H1 (cell line): ENCODE measurements around the gene CFAP97D2. TPM values are rescaled to one million over a fixed set of nuclear protein-coding genes. Genes with fewer than 3 reads are reported as not detected.

Experiments
- EGR1 ChIP-seq: IDR thresholded peaks from 2 replicates; pipeline ENCODE4 v1.6.1; 2011; ENCODE audit warnings: low read depth, low read length, borderline replicate concordance
- KDM1A ChIP-seq: fragments of 200-600, 300-600 bp; sonication (generic); IDR thresholded peaks from 2 replicates; pipeline ENCODE4 v1.7.1; 2016; ENCODE audit warnings: mild to moderate bottlenecking, low read length, borderline replicate concordance
- NRF1 ChIP-seq: IDR thresholded peaks from 2 replicates; pipeline ENCODE4 v1.6.1; 2011; ENCODE audit warnings: mild to moderate bottlenecking, low read depth, low read length, improper control_type of control experiment
- POLR2AphosphoS5 ChIP-seq: IDR thresholded peaks from 2 replicates; pipeline ENCODE4 v1.6.1; 2011; ENCODE audit warnings: low read depth, low read length
- SP4 ChIP-seq: IDR thresholded peaks from 2 replicates; pipeline ENCODE4 v1.6.1; 2012; ENCODE audit warnings: low read length, inconsistent platforms
- polyA plus RNA-seq, 7 experiments: library from polyadenylated mRNA; depleted of rRNA in 3 of 7; stranded (reverse) in 5 of 7; unstranded in 2 of 7; fragments of >200 nt in 5 of 7; fragments of 200-250 nt in 2 of 7; gene quantifications; 1 replicate in 5 of 7; 2 replicates in 1 of 7; 4 replicates in 1 of 7; pipeline versions ENCODE4 v1.2.1 to v1.2.3, GENCODE V29; 2011 to 2013; ENCODE audit warnings: missing spikeins in 2 of 7, mixed read lengths in 2 of 7
- total RNA-seq: library from RNA; stranded (reverse); fragmentation: NEBNext Ultra II Directional; extraction: Animal tissue kit (Norgen Biotek cat#: 25700); gene quantifications from 2 replicates; pipeline ENCODE4 v1.2.1, GENCODE V29; 2021
- TF ChIP-seq, protein P1 (sequence below): IDR thresholded peaks from 2 replicates; pipeline ENCODE4 v1.6.1; 2012; ENCODE audit warnings: inconsistent platforms
- TF ChIP-seq, protein P2 (sequence below): IDR thresholded peaks from 2 replicates; pipeline ENCODE4 v1.6.1; 2011; ENCODE audit warnings: low read length, improper control_type of control experiment
- TF ChIP-seq, protein P3 (sequence below), 3 experiments: IDR thresholded peaks; 1 replicate in 2 of 3; 2 replicates in 1 of 3; pipeline versions ENCODE4 v1.5.1 to v1.6.1; 2011; ENCODE audit warnings: low read length in 3 of 3, mild to moderate bottlenecking in 3 of 3, inconsistent platforms in 2 of 3, low read depth in 1 of 3, moderate library complexity in 1 of 3; ENCODE audit not compliant: insufficient read depth in 1 of 3; ENCODE audit errors: control extremely low read depth in 1 of 3

The CFAP97D2 gene
- total and polyA plus RNA-seq, 2 of the 8 experiments (the other 6 are each of a cell fraction or from before 2014, with no cell fraction given), result not detected

DNA sequence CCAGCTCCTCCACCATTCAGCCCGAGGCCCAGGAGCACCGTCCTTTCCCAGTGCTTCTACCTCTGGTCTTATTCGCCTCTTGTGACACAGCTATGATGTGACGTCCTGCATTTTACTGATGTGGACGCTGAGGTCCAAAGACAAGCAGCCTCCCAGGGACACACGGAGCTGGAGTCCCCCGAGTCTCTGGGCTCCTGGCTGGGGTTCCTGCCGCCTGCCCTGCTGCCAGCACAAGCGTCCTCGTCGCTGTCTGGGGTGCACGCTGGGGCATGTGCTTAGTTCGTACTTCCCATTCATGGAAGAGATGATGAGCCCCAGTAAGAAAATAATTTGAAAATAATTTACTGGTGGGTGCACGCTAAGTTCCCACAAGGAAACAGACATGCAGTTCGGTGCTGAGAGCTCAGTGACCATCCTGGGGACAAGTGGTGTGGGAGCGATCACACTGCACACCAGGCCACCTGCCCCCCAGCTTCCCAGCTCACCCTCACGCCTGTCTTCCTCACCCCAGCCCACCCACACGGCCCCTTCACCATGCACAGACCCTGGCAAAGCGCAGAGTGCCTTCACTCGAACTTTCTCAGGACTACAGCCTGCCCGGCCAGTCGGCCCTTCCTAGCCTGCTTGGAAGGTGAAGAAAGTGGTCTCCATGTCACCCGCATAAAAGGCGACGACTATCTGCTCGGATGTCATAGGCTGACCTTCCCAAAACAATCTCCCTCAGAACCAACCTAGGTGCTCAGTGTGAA, 14.2 kb upstream of the CFAP97D2 start (continued):
- TF ChIP-seq SP4 (no peak), NRF1 (no peak), POLR2AphosphoS5 (no peak), KDM1A (no peak), EGR1 (no peak)
- TF ChIP-seq, protein P1, sequence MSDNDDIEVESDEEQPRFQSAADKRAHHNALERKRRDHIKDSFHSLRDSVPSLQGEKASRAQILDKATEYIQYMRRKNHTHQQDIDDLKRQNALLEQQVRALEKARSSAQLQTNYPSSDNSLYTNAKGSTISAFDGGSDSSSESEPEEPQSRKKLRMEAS, result no peak
- TF ChIP-seq, protein P2, sequence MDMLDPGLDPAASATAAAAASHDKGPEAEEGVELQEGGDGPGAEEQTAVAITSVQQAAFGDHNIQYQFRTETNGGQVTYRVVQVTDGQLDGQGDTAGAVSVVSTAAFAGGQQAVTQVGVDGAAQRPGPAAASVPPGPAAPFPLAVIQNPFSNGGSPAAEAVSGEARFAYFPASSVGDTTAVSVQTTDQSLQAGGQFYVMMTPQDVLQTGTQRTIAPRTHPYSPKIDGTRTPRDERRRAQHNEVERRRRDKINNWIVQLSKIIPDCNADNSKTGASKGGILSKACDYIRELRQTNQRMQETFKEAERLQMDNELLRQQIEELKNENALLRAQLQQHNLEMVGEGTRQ, result no peak
- TF ChIP-seq, protein P3, sequence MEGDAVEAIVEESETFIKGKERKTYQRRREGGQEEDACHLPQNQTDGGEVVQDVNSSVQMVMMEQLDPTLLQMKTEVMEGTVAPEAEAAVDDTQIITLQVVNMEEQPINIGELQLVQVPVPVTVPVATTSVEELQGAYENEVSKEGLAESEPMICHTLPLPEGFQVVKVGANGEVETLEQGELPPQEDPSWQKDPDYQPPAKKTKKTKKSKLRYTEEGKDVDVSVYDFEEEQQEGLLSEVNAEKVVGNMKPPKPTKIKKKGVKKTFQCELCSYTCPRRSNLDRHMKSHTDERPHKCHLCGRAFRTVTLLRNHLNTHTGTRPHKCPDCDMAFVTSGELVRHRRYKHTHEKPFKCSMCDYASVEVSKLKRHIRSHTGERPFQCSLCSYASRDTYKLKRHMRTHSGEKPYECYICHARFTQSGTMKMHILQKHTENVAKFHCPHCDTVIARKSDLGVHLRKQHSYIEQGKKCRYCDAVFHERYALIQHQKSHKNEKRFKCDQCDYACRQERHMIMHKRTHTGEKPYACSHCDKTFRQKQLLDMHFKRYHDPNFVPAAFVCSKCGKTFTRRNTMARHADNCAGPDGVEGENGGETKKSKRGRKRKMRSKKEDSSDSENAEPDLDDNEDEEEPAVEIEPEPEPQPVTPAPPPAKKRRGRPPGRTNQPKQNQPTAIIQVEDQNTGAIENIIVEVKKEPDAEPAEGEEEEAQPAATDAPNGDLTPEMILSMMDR (IDR thresholded peaks at IDR 0.05; ENCODE audit: control extremely low read depth in 1 of 3, insufficient read depth in 1 of 3, low read depth in 1 of 3, low read length in 3 of 3), result no peak
